ENCODE results near the gene SLC16A2.

The SLC16A2 gene

DNA sequence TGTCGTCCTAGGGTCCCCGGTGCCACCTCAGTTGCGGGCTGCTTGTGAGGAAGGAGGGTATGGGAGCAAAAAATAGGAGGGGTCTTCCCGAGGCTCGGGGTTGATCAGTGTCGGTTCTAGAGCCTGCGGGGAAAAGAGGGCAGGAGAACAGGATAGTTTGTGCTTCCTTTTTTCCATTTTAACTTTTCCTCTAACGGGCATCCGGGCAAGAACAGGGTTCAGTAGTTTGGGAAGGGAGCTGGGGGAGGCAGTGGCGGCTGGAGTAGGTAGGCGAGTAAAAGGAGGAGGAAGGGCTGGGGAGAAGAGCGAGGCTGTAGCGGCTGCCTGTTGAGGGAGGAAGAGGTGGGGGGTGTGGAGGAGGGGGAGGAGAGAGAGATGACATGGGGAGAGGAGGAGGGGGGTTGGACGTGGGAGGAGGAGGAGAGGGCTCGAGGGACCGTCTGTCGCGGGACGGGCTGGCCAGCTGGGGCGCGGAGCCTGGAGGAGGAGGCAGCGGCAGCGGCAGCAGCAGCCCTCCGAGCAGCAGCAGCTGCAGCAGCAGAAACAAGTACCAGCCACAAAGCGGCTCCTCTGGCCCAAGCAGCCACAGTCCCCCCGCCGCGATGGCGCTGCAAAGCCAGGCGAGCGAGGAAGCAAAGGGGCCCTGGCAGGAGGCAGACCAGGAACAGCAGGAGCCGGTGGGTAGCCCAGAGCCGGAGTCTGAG is at the start of gene SLC16A2:
SLC16A2 (plus strand) TSS at position 458 of the 704 bp plus-strand sequence; CDS start at position 603, 145 bp downstream.
- no peak for DNase-seq

DNA sequence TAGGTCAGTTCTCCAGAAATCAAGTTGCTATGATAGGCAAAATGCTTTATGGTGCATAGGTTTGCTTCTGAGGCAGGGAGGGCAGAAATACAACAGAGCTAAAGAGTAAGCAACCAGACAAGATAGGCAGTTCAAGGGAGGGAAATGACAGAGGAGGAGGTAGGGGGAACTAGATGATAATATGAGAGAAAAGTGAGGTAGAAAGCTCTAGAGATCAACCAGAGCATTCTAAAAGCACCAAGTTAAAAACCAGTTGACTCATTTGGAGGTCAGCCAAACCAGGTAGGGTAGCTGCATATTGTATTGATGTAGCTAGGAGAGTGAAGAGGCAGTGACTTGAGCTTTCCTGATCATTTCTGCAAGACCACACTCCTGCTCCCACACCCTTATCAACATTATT is 49.0 kb upstream of the SLC16A2 start:
- no peak for DNase-seq

DNA sequence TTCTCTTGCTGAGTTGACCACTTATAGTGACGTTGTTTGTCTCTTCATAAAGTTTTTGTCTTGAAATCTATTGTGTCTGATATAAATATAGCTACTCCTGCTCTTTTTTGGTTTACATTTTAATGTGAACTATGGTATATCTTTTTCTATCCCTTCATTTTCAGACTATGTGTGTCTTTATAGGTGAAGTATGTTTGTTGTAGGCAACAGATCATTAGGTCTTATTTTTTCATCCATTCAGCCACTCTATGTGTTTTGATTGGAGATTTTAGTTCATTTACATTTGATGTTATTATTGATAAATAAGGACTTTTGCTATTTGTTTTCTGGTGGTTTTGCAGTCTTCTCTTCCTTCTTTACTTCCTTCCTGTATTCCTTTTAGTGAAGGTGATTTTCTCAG is 44.0 kb upstream of the SLC16A2 start:
- DNase-seq, result no peak

DNA sequence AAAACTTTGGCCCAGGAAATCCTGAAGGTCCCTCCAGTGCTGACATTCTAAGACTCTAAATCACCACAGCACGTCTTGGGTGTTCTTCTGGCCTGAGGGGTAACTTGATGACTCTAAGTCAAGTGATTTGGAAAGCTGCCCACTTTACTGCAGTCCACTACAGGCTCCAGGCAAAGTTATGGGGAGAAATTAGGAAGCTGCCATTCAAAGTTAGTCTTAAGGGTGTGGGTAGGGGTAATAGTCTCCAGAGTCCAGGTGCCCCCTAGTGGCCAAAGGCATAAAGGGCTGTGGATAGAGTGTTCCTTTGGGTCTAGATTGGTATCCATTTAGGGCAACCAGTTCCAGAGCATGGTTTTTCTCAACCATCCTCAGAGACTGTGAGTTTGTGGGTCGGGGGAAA is 38.7 kb upstream of the SLC16A2 start:
- DNase-seq, result peak; percentile 22

DNA sequence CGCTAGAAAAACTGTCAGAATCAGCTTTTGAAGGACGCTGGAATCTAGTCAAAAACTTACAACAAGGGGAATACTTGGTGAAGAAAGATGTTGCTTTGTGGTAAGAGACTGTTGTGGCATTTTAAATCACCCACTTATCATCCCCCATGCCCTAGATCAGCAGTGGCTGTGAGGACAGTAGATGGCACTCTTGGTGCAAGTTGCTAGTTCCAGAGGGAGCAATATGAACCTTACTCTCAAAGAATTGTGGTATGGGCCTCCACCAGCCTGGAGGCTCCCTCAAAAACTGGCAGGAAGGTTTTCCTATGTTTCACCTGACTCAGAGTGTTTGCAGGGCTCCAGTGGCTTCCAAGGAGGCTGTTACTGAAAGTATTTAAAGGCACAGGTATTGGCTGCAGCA is 37.7 kb upstream of the SLC16A2 start:
- DNase-seq, result no peak

DNA sequence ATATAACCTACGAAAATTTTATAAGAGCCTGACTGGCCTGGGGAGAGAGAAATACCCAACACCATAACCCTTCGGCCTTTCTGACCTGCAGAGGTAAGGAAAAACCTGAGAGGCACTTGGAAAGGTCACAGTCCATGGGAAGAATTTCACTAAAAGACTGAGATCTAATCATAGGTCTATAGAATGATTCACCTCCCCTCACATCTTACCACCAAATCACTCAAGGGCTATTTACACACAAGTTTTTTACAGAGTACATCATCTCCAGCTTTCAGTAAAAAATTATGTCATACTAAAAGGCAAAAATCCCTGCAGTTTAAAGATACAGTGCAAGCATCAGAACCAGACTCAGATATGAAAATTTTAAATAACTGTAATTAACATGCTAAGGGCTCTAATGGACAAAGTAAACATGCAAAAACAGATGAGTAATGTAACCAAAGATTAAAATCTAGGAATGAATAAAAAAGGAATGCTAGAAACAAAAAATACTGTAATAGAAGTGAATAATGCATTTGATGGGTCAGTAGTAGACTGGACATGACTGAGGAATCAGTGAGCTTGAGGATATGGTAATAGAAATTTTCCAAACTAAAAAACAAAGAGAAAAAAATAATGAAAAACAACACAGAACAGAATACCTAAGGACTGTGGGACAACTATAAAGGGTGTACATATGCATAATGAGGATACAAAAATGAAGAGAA is 32.1 kb upstream of the SLC16A2 start:
- no peak for DNase-seq

DNA sequence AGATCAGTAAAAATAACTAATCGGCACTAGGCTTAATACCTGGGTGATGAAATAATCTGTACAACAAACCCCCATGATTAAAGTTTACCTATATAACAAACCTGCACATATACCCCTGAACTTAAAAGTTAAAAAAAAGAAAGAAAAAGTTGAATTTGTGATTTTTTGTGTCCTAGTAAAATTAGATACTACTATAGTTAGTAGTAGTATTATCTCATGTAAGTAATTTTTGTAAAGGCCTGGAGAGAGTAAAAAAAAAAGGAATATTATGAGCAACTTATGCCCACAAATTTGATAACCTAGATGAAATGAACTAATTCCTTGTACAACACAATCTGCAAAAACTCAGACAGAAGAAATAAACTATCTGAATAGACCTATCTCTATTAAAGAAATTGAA is 25.7 kb upstream of the SLC16A2 start:
- DNase-seq, result no peak

DNA sequence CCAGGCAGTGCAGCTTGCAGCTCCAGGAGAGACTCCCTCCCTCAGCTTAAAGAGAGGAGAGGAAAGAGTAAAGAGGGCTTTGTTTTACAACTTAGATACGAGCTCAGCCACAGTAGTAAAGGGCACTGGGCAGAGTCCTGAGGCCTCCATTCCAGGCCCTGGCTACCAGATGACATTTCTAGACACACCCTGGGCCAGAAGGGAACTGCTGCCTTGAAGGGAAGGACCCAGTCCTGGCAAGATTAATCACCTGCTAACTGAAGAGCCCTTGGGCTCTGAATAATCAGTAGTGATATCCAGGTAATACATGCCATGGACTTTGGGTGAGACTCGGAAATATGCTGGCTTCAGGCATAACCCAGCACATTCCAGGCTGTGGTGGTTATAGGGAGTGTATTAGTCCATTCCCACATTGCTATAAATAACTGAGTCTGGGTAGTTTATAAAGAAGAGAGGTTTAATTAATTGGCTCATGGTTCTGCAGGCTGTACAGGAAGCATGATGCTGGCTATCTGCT is 15.3 kb upstream of the SLC16A2 start:
- no peak for DNase-seq

DNA sequence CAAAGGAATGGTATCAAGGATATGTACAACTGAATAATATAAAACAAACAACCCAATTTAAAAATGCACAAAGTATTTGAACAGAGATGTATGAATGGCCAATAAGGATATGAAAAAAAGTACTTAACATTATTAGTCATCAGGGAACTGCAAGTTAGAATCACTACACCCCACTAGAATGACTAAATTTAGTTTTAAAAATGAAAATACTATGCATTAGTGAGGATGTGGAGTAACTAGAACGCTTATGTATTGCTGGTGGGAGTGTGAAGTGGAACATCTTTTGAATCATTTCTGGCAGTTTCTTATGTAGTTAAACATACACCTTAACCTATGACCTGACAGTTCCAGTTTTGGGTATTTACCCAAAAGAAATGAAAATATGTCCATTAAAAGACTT is 13.0 kb upstream of the SLC16A2 start:
- no peak for DNase-seq

DNA sequence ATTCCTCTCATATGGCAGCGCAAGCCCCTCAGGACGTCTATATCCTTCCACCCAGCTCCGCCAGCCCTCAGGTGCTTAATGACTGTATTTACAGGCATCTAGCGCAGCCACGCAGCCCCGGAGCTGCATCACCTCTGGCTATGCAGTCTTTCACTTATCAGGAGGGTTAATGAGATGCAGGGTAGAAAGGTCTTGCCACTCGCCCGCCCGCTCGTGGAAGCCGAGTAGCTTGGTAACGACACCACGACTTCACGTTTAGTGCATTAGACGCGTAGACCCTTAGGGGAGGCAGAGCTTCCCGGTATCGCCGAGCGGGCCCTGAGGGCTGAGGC is 1.5 kb upstream of the SLC16A2 start:
- no peak for DNase-seq

DNA sequence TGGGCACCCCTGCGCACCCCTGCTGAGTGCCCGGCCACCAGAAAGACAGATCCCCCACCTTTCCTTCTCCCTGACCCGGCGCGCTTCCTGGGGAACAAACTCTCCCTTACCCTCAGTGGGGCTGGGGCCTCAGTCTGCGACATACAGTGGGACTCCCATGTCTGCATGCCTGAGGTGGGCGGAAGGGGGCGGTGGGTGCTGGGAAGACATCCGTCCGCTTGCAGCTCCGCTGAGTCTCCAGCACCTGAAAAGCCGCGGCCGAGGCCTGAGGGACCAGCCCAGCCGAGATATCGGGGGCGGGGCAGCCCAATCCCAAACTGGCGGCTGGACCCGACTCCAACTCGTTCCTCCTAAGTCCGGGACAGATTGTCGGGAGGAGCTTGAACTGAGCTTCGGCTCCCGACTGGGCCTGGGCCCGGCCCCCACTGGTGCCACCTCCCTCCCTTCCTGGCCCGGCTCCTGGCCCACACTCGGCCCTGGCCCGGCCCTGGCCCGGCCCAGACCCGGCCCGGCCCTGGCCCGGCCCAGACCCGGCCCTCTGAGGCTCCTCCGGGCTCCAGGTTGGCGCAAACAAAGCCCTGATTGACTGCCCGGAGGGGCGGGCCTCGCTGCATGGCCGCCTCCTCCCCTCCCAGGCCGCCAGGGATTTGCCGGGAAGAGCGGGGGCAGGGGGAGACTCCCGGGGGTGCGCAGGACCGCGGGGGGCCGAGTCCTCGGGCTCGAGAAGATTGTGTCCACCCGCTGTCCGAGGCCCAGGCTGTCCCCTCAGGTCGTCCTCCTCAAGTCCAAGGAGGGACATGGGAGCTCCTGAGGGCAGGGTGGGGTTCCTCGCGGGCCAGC is 877 bp upstream of the SLC16A2 start:
- DNase-seq, result no peak

DNA sequence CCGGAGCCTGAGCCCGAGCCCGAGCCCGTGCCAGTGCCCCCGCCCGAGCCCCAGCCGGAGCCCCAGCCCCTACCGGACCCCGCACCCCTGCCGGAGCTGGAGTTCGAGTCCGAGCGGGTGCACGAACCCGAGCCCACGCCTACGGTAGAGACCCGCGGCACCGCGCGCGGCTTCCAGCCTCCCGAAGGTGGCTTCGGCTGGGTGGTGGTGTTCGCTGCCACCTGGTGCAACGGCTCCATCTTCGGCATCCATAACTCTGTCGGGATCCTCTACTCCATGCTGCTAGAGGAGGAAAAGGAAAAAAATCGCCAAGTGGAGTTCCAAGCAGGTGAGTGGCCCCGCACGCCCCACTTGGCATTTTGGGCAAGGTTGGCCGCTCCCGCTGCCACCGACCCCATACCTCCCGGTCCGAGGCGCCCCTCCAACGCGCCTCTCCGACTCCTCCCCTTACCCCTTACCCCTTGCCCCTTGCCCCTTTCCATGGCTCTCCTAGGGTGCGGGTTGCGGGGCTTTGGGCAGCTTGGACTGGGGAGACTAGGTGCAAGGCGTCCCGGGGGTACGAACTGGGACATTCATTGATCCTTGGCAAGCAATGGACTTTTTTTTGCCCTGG is 553 bp downstream of the SLC16A2 start:
- no peak for DNase-seq

DNA sequence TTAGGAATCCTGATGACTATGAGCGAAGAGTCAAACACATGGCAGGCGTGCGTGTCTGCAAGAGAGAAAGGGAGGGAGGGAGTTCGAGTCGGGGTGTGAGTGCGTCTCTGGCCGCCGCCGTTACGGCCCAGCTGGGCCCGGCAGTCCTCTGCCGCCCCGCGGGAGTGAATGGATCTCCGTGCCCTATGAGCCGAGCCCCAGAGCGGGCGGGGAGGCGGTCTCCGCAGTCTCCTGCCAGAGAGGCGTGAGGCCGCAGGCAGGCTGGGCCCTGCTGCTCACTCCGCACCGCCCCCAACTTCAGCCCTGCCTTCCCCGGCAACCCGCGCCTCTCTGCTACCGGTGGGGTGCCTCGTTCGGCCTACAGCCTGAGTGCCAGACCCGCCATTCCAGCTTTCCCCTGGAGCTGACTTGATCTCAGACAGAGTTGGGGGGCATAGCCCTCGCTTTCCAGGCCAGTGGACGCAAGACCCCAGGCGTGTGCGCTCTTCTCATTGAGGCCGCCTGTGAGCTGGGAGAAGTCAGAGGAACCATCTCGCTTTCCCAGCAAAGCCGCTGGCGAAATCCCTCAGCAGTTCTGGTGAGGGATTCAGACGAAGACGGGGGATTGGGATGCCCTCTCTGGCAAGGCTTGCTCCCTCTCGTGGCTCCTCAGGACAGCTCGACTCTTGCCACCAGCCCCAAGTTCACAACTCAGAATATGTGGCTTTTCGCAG is 1.4 kb downstream of the SLC16A2 start:
- DNase-seq, result no peak

DNA sequence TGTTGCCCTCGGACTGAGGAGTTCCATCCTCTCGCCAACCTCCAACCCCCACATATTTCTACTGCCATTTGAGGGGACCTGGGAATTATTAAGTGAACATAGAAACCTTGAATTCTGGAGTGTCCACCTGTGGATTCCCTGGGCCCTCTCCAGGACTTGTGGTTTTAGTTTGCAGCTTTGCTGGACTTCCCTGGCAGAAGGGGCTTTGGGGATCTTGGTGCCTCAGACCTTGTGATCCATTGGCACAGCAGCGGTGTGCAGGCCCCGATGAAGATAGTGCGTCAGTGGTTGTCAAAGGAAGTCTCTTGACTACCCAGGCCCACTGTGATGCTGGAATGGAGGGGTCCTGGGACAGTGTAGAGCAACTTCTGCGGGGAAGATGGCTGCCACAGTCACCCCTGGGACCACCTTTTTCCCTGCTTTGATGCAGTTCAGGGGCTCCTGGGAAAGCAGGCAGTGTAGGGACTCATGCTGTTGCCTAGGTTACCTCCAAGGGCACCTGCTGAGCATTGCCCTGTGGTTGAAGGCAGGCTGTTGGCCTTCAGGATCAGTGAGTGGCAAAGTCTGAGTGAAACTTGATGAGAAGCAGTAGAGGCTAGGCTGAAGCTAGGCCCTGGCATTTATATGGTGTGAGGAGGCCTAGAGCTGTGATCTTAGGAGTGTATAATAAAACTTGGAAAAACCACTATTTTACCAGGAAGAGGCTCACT is 2.2 kb downstream of the SLC16A2 start:
- no peak for DNase-seq

DNA sequence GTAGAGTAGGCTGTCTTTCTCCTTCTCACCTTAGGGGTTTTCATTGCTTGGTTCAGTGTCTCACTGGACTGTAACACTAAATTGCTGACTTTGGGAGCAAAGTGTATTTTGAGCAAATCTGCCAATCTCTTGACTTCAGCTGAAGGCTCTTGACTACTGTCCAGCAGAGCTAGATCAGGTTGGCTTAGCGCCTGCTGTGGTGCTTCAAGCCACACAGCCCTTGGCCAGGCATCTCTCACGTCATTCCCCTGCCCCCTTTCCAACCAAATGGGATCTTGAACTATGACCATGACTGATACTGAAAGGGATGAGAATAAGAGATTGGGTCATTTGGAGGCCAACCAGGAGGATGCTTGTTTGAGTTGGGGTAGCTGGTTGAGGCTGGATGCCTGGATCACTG is 4.8 kb downstream of the SLC16A2 start:
- DNase-seq, result no peak

DNA sequence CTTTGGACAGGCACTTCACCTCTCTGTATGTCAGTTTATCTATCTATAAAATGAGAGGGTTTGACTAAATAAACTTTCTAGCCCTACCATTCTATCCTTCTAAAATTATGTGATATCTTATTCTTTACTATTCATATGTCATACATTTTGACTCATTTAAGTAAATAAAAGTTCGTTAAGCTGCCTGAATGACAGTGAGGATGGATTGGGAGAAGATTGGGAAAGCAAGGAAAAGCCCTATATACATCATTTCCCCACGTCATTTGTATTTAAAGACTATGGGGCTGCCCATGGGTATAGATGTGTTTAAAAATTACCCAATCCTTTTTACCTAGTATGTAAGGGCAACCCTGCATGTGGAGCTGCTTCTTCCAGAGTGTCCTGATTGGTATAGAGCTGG is 5.3 kb downstream of the SLC16A2 start:
- DNase-seq, result no peak

DNA sequence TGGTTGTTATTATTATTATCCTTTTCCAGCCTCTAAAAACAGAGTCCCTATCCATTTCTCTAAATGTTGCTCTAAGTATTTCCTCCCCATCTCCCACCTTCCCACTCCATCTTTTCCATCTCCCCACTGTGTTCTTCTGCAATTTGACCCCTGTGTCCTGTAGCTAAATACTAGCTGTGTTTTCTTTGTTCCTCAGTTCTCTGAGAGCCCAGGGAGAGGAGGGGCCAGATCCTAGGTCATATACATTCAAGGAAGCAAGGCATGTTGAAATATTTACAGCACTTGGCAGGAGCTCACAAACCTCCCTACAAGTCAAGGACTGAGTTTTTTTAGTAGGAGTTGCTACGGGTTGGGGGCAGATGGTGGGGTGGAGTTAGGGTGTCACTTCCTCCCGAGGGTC is 10.5 kb downstream of the SLC16A2 start:
- no peak for DNase-seq

DNA sequence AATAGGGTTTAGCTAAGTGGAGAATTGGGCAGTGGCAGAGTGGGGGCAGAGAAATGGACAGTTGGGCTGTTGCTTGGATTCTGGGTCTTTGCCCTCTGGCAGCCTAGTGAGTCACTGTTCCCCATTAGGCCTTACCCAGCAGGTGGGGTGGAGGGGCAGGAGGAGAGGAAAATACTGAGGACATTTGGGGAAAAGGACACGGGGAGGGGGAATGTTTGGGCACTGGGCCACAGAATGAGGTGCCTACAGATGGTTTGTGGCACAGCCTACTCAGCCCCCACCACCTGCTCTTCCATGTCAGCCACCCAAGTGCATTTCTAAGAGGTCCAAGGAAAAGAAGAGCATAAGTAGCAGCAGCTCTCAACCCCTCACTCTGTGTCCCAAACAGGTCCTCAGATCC is 13.0 kb downstream of the SLC16A2 start:
- no peak for DNase-seq

DNA sequence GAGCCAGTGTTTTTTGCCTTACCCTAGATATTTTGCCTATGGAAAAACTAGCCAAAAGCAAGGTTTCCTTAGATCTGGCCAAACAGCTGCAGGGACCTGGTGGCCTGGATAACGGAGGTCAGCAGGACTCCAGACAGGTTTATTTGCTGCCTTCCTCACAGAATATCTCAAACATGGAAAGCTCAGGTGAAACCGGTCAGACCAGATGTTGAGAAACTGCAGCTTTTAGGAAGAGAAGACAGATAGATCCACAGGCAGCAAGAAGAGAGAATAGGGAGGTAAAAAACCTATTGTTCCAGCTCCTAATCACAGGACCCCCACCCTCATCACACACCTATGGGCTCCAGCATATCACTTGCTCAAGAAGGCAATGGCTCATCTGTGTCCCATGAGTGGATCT is 16.2 kb downstream of the SLC16A2 start:
- no peak for DNase-seq

DNA sequence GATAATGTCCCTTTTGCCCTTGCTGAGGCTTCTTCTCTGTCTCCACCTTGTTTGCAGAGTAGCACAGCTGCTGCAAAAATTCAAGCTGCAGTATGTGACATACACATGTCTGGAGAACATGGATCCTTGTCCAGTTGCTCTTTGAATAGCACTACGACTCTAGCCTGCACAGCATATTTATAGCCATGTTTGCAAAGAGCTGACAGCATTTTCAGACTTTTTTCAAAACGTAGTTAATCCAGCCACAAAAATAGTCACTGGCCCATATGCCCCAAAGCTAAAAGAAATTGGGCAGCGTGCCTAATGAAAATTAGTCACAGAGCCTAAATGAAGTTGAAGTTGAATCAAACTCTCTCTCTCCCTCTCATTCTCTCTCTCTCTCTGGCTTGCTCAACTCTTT is 17.5 kb downstream of the SLC16A2 start:
- no peak for DNase-seq

DNA sequence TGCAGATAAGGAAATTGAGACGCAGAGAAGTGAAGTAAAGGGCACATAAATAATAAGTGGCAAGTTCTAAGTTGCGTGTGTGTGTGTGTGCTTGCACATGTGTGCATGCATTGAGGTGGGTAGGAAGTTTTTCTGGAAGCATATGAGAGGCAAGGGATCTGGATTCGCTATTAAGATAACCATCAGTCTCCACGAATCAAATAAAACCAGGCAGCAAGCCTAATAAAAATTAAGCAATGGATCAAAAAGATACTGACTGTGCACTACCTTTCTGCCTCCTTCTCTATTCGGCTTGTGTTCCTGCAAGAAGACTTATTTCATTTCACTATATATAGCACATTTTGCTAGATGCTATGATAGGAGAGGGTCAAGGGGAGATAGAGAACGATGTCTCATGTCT is 23.8 kb downstream of the SLC16A2 start:
- DNase-seq, result no peak

DNA sequence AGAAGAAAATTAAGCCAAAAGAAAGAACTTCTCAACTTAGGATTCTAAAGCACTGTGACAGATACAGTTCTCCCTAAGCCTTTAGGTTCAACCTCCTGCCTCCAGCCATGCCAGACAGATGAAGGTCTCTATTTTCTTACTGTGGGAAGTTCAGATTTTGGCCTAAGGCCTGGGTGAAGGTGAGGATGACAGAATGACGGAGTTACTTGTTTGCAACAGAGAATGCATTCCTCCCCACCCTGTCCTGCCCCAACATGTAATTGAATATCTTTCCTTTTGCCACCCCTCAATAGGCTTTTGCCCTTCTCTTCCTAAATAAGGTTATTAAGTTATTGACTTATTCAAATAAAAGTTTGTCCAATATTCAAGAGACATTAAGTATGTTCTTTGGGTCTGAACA is 25.6 kb downstream of the SLC16A2 start:
- no peak for DNase-seq

Measured in activated CD4-positive, alpha-beta T cell treated with anti-CD3 and anti-CD28 coated beads for 1 hour (primary cell).